ENCODE data around the gene LYPLA2.

GRCh38 chr1:23768733-23769132 is 22.2 kb upstream of the LYPLA2 start:
- TF ChIP-seq CTCF (IDR thresholded peaks at IDR 0.05): no peak
- no peak for TF ChIP-seq POLR2A (IDR thresholded peaks at IDR 0.05)

All from thyroid gland (tissue), 4 donors.